ENCODE results near the gene TULP4.

- TF ChIP-seq SUZ12 (IDR thresholded peaks at IDR 0.05) (no peak), PKNOX1 (IDR thresholded peaks at IDR 0.05) (no peak), FOXM1 (IDR thresholded peaks at IDR 0.05; ENCODE audit: borderline replicate concordance) (no peak), TARDBP (IDR thresholded peaks at IDR 0.05) (no peak), ELF4 (IDR thresholded peaks at IDR 0.05) (no peak), FOXA1 (IDR thresholded peaks at IDR 0.05) (no peak), NFRKB (IDR thresholded peaks at IDR 0.05) (no peak)
Observed at GRCh38 chr6:158293122-158293521, 19.1 kb upstream of the TULP4 start.
